Mesothelial cell of epicardium (in vitro differentiated cells): ENCODE data around the gene PHYHIPL. TPM values are rescaled to one million over a fixed set of nuclear protein-coding genes. Genes with fewer than 3 reads are reported as not detected.
"Not testable (repeated sequence)": the region's sequence is repeated elsewhere in the genome, so short reads cannot be mapped to it uniquely, and the experiment has no call there.

Source experiments
- DNase-seq, 2 experiments: peaks; one replicate each; pipeline ENCODE4 v3.0.0; 2021; ENCODE audit warnings: low spot score in 2 of 2; ENCODE audit not compliant: unreplicated experiment in 2 of 2
- H3K27ac Mint-ChIP-seq: 2 replicates; pipeline ENCODE4 v1.8.0; 2021; ENCODE audit warnings: mixed read lengths
- H3K27me3 Mint-ChIP-seq: 2 replicates; pipeline ENCODE4 v1.8.0; 2021; ENCODE audit warnings: low read depth, mixed read lengths
- H3K36me3 Mint-ChIP-seq: 2 replicates; pipeline ENCODE4 v1.8.0; 2021; ENCODE audit warnings: mixed read lengths
- H3K4me1 Mint-ChIP-seq: 2 replicates; pipeline ENCODE4 v1.8.0; 2021; ENCODE audit warnings: mixed read lengths
- H3K4me3 Mint-ChIP-seq: 2 replicates; pipeline ENCODE4 v1.8.0; 2021; ENCODE audit warnings: mild to moderate bottlenecking, moderate library complexity, mixed read lengths
- H3K9me3 Mint-ChIP-seq: 2 replicates; pipeline ENCODE4 v1.8.0; 2021; ENCODE audit warnings: mixed read lengths
- total RNA-seq: library from RNA; stranded (reverse); gene quantifications from 3 replicates; pipeline ENCODE4 v1.2.1, GENCODE V29; 2021
- TF ChIP-seq, protein P1 (sequence below): fragments of 200-600 bp; sonication (generic); IDR thresholded peaks from one replicate; pipeline ENCODE4 v1.5.0; 2021; ENCODE audit warnings: antibody characterized with exemption; ENCODE audit not compliant: unreplicated experiment

The PHYHIPL gene
- total RNA-seq, 1 donor from 2014 or later, result 0.56 TPM

DNA sequence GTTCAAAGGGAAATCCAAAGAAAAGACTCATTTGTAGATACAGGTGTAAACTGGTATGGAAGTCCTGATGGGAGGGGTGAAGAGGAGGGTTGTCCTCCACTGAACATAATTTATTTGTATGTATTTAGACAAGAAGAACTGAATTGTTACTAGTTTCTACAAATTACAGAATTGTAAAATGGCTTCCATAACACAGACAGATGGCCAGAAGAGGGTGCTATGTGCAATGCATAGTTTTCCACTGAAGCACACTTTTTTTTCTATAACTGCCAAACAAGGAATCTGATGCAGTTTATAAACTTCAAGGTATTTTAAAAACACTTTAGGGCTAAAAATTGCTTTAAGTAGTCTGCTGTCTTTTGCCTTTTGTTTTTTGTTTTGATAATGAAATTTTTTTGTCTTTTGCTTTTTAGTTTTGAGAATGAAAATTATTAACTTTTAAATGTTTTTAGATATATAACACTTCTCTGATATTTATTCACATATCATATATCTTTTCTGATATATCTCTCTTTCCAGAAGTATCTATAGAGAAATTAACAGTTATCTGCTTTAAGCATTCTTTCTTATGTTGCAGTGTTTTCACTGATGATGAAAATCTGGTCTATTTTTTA, 58.5 kb downstream of the PHYHIPL start:
- H3K4me3 Mint-ChIP-seq, result no peak overlapping the region
- peaks cover 2% of the 10 kb centered on the region for H3K4me1 Mint-ChIP-seq
- H3K36me3 Mint-ChIP-seq, result peaks cover 4% of the 10 kb centered on the region
- no peak for DNase-seq
- no peaks in the 10 kb centered on the region for H3K27me3 Mint-ChIP-seq
- peaks cover 5% of the 10 kb centered on the region for H3K9me3 Mint-ChIP-seq
- no peak overlapping the region for H3K27ac Mint-ChIP-seq
- TF ChIP-seq, protein P1, sequence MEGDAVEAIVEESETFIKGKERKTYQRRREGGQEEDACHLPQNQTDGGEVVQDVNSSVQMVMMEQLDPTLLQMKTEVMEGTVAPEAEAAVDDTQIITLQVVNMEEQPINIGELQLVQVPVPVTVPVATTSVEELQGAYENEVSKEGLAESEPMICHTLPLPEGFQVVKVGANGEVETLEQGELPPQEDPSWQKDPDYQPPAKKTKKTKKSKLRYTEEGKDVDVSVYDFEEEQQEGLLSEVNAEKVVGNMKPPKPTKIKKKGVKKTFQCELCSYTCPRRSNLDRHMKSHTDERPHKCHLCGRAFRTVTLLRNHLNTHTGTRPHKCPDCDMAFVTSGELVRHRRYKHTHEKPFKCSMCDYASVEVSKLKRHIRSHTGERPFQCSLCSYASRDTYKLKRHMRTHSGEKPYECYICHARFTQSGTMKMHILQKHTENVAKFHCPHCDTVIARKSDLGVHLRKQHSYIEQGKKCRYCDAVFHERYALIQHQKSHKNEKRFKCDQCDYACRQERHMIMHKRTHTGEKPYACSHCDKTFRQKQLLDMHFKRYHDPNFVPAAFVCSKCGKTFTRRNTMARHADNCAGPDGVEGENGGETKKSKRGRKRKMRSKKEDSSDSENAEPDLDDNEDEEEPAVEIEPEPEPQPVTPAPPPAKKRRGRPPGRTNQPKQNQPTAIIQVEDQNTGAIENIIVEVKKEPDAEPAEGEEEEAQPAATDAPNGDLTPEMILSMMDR, result peak; percentile 45

DNA sequence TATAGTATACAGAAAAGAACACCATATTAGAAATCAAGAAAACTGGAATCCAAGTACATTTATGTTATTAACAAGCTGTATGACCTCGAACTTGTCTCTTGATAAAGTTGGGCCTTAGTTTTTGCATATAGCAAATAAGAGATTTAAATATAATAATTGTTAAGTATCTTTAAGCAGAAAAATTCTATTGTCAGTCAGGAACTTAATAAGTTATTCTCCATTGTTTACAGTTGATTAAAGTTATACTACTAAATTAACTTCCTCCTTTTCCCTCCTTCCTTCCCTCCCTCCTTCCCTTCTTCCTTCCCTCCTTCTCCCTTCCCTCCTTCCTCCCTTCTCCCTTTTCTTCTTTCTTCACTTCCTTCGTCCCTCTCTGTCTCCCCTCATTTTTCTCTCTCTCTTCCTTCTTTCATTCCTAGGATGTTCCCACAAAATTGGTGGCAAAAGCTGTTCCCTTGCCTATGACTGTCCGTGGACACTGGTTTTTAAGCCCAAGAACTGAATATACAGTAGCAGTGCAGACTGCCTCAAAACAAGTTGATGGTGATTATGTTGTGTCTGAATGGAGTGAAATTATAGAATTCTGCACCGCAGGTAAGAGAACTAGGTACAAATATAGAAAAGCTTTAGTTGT, 59.7 kb downstream of the PHYHIPL start:
- H3K9me3 Mint-ChIP-seq, result peaks cover 5% of the 10 kb centered on the region
- TF ChIP-seq, protein P1, result no peak
- H3K4me1 Mint-ChIP-seq, result peaks cover 5% of the 10 kb centered on the region
- H3K27ac Mint-ChIP-seq, result no peak overlapping the region
- DNase-seq, result no peak
- H3K4me3 Mint-ChIP-seq, result no peak overlapping the region
- H3K36me3 Mint-ChIP-seq, result peaks cover 4% of the 10 kb centered on the region
- H3K27me3 Mint-ChIP-seq, result no peaks in the 10 kb centered on the region

DNA sequence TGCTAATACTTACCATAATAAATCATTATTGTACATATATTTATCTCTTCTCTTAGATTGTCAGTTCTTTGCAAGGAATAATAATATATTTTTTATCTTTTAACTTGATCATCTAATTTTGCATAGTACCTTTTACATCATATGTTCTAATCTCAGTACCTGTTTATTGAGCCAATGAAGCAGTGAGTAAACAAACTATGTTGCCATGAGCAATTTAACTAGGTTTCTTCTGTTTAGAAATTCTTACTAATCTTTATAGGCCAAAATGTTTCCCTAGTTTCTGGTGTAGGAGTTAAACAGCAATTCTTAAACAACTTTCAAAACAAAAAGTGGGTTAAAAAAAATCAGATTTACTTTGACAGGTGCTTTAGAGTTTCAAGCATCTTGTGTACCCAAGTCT, 61.3 kb downstream of the PHYHIPL start:
- H3K9me3 Mint-ChIP-seq, result peaks cover 5% of the 10 kb centered on the region
- TF ChIP-seq, protein P1, result no peak
- no peaks in the 10 kb centered on the region for H3K27me3 Mint-ChIP-seq
- peaks cover 4% of the 10 kb centered on the region for H3K36me3 Mint-ChIP-seq
- DNase-seq, result no peak
- no peak overlapping the region for H3K27ac Mint-ChIP-seq
- no peak overlapping the region for H3K4me3 Mint-ChIP-seq
- H3K4me1 Mint-ChIP-seq, result peaks cover 7% of the 10 kb centered on the region

DNA sequence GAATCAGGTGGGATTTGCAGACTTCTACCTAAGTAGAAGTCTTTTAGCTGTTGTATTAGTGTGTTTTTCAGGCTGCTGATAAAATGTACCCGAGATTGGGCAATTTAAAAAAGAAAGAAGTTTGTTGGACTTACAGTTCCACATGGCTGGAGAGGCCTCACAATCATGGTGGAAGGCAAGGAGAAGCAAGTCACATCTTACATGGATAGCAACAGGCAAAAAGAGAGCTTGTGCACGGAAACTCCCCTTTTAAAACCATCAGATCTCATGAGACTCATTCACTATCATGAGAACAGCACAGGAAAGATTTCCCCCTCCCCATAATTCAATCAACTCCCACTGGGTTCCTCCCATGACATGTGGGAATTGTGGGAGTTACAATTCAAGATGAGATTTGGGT, 62.7 kb downstream of the PHYHIPL start:
- H3K9me3 Mint-ChIP-seq, H3K27ac Mint-ChIP-seq, H3K27me3 Mint-ChIP-seq, DNase-seq, H3K4me3 Mint-ChIP-seq, H3K4me1 Mint-ChIP-seq, H3K36me3 Mint-ChIP-seq: not testable (repeated sequence)

DNA sequence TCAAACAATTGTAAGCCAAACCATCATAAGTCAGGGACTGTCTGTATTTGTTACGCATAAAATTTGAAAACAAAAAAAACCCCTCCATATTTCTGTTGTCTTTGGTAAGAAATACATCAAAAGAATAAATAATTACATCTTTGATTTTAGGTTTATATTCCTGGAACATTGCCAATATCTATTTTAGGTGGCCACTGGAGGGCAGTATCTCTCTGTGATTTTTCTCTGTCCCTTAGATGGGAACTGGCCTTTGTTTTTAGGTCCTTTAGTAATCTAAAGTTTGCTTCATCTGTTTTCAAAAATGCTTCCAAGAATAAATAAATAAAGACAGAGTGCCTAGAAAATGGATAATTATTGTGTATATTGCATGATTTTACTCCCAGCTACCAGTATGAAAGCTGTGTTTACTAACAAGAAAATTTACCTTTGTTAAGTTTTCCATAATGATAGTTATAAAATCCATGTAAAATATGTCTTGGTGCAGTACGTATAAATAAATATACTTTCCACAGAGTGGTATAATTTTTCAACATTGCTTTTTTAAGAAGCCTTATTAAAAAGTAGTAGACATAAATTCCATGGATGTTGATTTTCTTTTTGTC, 64.2 kb downstream of the PHYHIPL start:
- TF ChIP-seq, protein P1, result peak; percentile 88
- Mint-ChIP-seq H3K27me3 (no peaks in the 10 kb centered on the region), H3K9me3 (peaks cover 5% of the 10 kb centered on the region), H3K4me1 (peaks cover 7% of the 10 kb centered on the region), H3K4me3 (no peak overlapping the region), H3K36me3 (peaks cover 4% of the 10 kb centered on the region), H3K27ac (no peak overlapping the region)
- no peak for DNase-seq

DNA sequence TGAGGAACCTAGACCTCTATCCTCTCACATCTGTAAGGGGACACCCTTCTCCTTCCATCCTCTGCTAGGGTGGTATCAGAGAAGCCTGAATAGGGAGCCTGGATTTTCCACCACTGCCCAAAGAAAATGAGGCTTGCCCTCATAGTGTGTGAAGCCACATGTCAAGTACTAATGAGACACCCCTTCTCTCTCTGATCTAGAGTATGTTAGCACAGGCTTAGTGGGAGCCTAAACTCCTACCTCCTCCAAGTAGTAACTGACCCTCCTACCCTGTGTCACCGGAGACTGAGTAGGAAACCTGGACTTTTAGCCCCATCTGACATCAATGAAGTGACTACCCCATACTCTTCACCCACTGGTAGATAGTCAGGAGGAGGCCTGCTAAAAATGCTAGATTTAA, 65.6 kb downstream of the PHYHIPL start:
- Mint-ChIP-seq H3K4me3 (no peak overlapping the region), H3K9me3 (peaks cover 5% of the 10 kb centered on the region), H3K4me1 (peaks cover 7% of the 10 kb centered on the region), H3K27me3 (no peaks in the 10 kb centered on the region), H3K27ac (no peak overlapping the region), H3K36me3 (peaks cover 4% of the 10 kb centered on the region)
- TF ChIP-seq, protein P1, result no peak
- no peak for DNase-seq
